Neural cell (in vitro differentiated cells): Measurements from ENCODE around the gene RBM33. TPM values are rescaled to one million over a fixed set of nuclear protein-coding genes. Genes with fewer than 3 reads are reported as not detected.
"Not testable (repeated sequence)": the region's sequence is repeated elsewhere in the genome, so short reads cannot be mapped to it uniquely, and the experiment has no call there.

Source experiments
- H2AFZ ChIP-seq: fragments of 200-600, 300-800 bp; sonication (generic), shearing (Covaris generic); 2 replicates; pipeline ENCODE4 v1.6.0; 2014; ENCODE audit warnings: low read depth, mild to moderate bottlenecking, antibody characterized with exemption, low read length, moderate library complexity
- H3F3A ChIP-seq: fragments of 200-600 bp; shearing (Covaris generic); 2 replicates; pipeline ENCODE4 v1.6.1; 2016; ENCODE audit warnings: mild to moderate bottlenecking, moderate library complexity, mixed read lengths, antibody characterized with exemption, low read length; ENCODE audit not compliant: insufficient read depth, poor library complexity, severe bottlenecking
- H3K27ac ChIP-seq: fragments of 200-600, 300-800 bp; sonication (generic), shearing (Covaris generic); 2 replicates; pipeline ENCODE4 v1.5.1; 2014; ENCODE audit warnings: mild to moderate bottlenecking, low read length, moderate library complexity
- H3K27me3 ChIP-seq: fragments of 300-800, 200-600 bp; sonication (generic), shearing (Covaris generic); 2 replicates; pipeline ENCODE4 v1.6.0; 2014; ENCODE audit warnings: mild to moderate bottlenecking, low read depth, low read length, moderate library complexity; ENCODE audit not compliant: insufficient read depth
- H3K36me3 ChIP-seq: fragments of 300-800, 200-600 bp; sonication (generic), shearing (Covaris generic); 2 replicates; pipeline ENCODE4 v1.5.1; 2014; ENCODE audit warnings: mild to moderate bottlenecking, antibody characterized with exemption, low read length, moderate library complexity; ENCODE audit not compliant: insufficient read depth
- H3K4me2 ChIP-seq: fragments of 300-800, 200-600 bp; sonication (generic), shearing (Covaris generic); 2 replicates; pipeline ENCODE4 v1.6.0; 2014; ENCODE audit warnings: mild to moderate bottlenecking, low read length
- H3K4me3 ChIP-seq: fragments of 300-800, 200-600 bp; sonication (generic), shearing (Covaris generic); 2 replicates; pipeline ENCODE4 v1.5.1; 2014; ENCODE audit warnings: mild to moderate bottlenecking, low read length, moderate library complexity
- H3K79me2 ChIP-seq: fragments of 200-600 bp; shearing (Covaris generic); replicated peaks from 2 replicates; pipeline ENCODE4 v1.6.0; 2014; ENCODE audit warnings: mild to moderate bottlenecking, low read length, moderate library complexity; ENCODE audit not compliant: insufficient read depth
- H3K9ac ChIP-seq: fragments of 300-800, 200-600 bp; sonication (generic), shearing (Covaris generic); 2 replicates; pipeline ENCODE4 v1.6.1; 2016; ENCODE audit warnings: mild to moderate bottlenecking, low read length, mixed read lengths
- H3K9me2 ChIP-seq: fragments of 200-600 bp; shearing (Covaris generic); 2 replicates; pipeline ENCODE4 v1.6.1; 2016; ENCODE audit warnings: mild to moderate bottlenecking, low read length, mixed read lengths; ENCODE audit not compliant: insufficient read depth
- H3K9me3 ChIP-seq: fragments of 200-600, 300-800 bp; sonication (generic), shearing (Covaris generic); 2 replicates; pipeline ENCODE4 v1.6.1; 2016; ENCODE audit warnings: mild to moderate bottlenecking, mixed run types, low read length, moderate library complexity, mixed read lengths
- H4K20me1 ChIP-seq: fragments of 200-600 bp; shearing (Covaris generic); 2 replicates; pipeline ENCODE4 v1.6.1; 2016; ENCODE audit warnings: mild to moderate bottlenecking, mixed run types; ENCODE audit not compliant: insufficient read depth
- CTCF ChIP-seq: fragments of 450-650 bp; IDR thresholded peaks from 2 replicates; pipeline ENCODE4 v1.5.1; 2014; ENCODE audit warnings: antibody characterized with exemption, mild to moderate bottlenecking, moderate library complexity; ENCODE audit not compliant: poor library complexity, severe bottlenecking
- EP300 ChIP-seq: fragments of 450-650 bp; conservative IDR thresholded peaks from 2 replicates; pipeline ENCODE4 v1.6.1; 2014; ENCODE audit warnings: antibody characterized with exemption, mild to moderate bottlenecking, moderate library complexity; ENCODE audit not compliant: poor library complexity, severe bottlenecking
- EZH2 ChIP-seq: fragments of 200-600, 300-800 bp; shearing (Covaris generic), sonication (generic); IDR thresholded peaks from 2 replicates; pipeline ENCODE4 v1.6.1; 2014; ENCODE audit warnings: antibody characterized with exemption, low read length, borderline replicate concordance, mild to moderate bottlenecking; ENCODE audit not compliant: insufficient read depth, poor library complexity, severe bottlenecking
- MXI1 ChIP-seq: fragments of 450-650 bp; conservative IDR thresholded peaks from 2 replicates; pipeline ENCODE4 v1.6.1; 2014; ENCODE audit warnings: antibody characterized with exemption, mild to moderate bottlenecking; ENCODE audit not compliant: poor library complexity, severe bottlenecking
- POLR2AphosphoS5 ChIP-seq: IDR thresholded peaks from 2 replicates; pipeline ENCODE4 v1.6.1; 2012
- RAD21 ChIP-seq: fragments of 450-650 bp; conservative IDR thresholded peaks from 2 replicates; pipeline ENCODE4 v1.6.1; 2014; ENCODE audit warnings: antibody characterized with exemption, mild to moderate bottlenecking, moderate library complexity
- REST ChIP-seq: IDR thresholded peaks from 2 replicates; pipeline ENCODE4 v1.6.1; 2012; ENCODE audit warnings: borderline replicate concordance
- SMC3 ChIP-seq: fragments of 450-650 bp; conservative IDR thresholded peaks from 2 replicates; pipeline ENCODE4 v1.6.1; 2014; ENCODE audit warnings: antibody characterized with exemption, mild to moderate bottlenecking, moderate library complexity; ENCODE audit not compliant: poor library complexity
- TAF1 ChIP-seq: IDR thresholded peaks from 2 replicates; pipeline ENCODE4 v1.6.1; 2012; ENCODE audit warnings: low read depth
- polyA plus RNA-seq: library from polyadenylated mRNA; depleted of rRNA; stranded (reverse); fragments of >200 nt; gene quantifications from 2 replicates; pipeline ENCODE4 v1.2.3, GENCODE V29; 2014

RBM33 gene
- polyA plus RNA-seq, 1 donor from 2014 or later: 53.2 TPM

GRCh38 chr7:155816996-155817395 lies 172.5 kb downstream of the RBM33 start:
- Histone ChIP-seq H3K79me2 (no peaks in the 10 kb centered on the region), H3K27ac (no peak overlapping the region), H3K36me3 (no peaks in the 10 kb centered on the region), H3F3A (no peaks in the 10 kb centered on the region), H3K4me2 (no peak overlapping the region), H2AFZ (no peak overlapping the region), H3K27me3 (peaks cover 37% of the 10 kb centered on the region), H3K9ac (no peak overlapping the region), H4K20me1 (no peaks in the 10 kb centered on the region), H3K9me3 (no peaks in the 10 kb centered on the region), H3K9me2 (no peaks in the 10 kb centered on the region), H3K4me3 (no peak overlapping the region)
- no peak for TF ChIP-seq SMC3
- no peak for TF ChIP-seq RAD21
- TF ChIP-seq EP300: no peak
- no peak for TF ChIP-seq POLR2AphosphoS5
- no peak for TF ChIP-seq TAF1
- TF ChIP-seq EZH2: no peak
- no peak for TF ChIP-seq MXI1
- TF ChIP-seq CTCF: no peak
- TF ChIP-seq REST: no peak

- not testable (repeated sequence) for H3K79me2 ChIP-seq, H3K4me3 ChIP-seq, H3K27ac ChIP-seq, H3K4me2 ChIP-seq, H3K9ac ChIP-seq, H4K20me1 ChIP-seq, H3K9me3 ChIP-seq, H2AFZ ChIP-seq, H3K36me3 ChIP-seq, H3F3A ChIP-seq, H3K9me2 ChIP-seq
- peaks cover 37% of the 10 kb centered on the region for H3K27me3 ChIP-seq
Observed at GRCh38 chr7:155817515-155817914, 173.1 kb downstream of the RBM33 start.

- Histone ChIP-seq H3K9me2 (no peaks in the 10 kb centered on the region), H3K36me3 (no peaks in the 10 kb centered on the region), H2AFZ (no peak overlapping the region), H3K79me2 (no peaks in the 10 kb centered on the region), H4K20me1 (no peaks in the 10 kb centered on the region), H3K27me3 (peaks cover 29% of the 10 kb centered on the region), H3K9me3 (no peaks in the 10 kb centered on the region), H3K4me2 (no peak overlapping the region), H3K9ac (no peak overlapping the region), H3K27ac (no peak overlapping the region), H3F3A (no peaks in the 10 kb centered on the region), H3K4me3 (no peak overlapping the region)
- TF ChIP-seq TAF1 (no peak), SMC3 (no peak), RAD21 (no peak)
Observed at GRCh38 chr7:155818154-155818819, 173.8 kb downstream of the RBM33 start.
